Non-pigmented ciliary epithelial cell (primary cell): ENCODE results near the gene NMNAT3.

Experiments
- DNase-seq: peaks from one replicate; pipeline ENCODE4 v3.0.0-alpha.2; 2010; ENCODE audit warnings: low read depth

Gene NMNAT3

GRCh38 chr3:139519998-139520737 lies 157.6 kb downstream of the NMNAT3 start:
- DNase-seq = no peak

- no peak for DNase-seq
Observed at GRCh38 chr3:139518926-139519842, 158.6 kb downstream of the NMNAT3 start.

- DNase-seq = no peak
Observed at GRCh38 chr3:139518306-139518705, 159.5 kb downstream of the NMNAT3 start.

- DNase-seq = no peak
Observed at GRCh38 chr3:139517321-139518065, 160.3 kb downstream of the NMNAT3 start.

GRCh38 chr3:139514741-139515140 lies 163.0 kb downstream of the NMNAT3 start:
- no peak for DNase-seq
